HFFc6 (cell line): ENCODE data around the gene ARHGAP24. TPM values are rescaled to one million over a fixed set of nuclear protein-coding genes. Genes with fewer than 3 reads are reported as not detected.

Experiments used
- DNase-seq: peaks from one replicate; pipeline ENCODE4 v3.0.0-alpha.2; 2018
- H3K27ac Mint-ChIP-seq: 2 replicates; pipeline ENCODE4 v1.8.0; 2020; ENCODE audit warnings: mild to moderate bottlenecking, mixed read lengths
- H3K27me3 Mint-ChIP-seq: 2 replicates; pipeline ENCODE4 v1.8.0; 2021; ENCODE audit warnings: mild to moderate bottlenecking, moderate library complexity, mixed read lengths; ENCODE audit not compliant: insufficient read depth
- H3K36me3 Mint-ChIP-seq: 2 replicates; pipeline ENCODE4 v1.8.0; 2021; ENCODE audit warnings: low read depth, mixed read lengths
- H3K4me1 Mint-ChIP-seq: 2 replicates; pipeline ENCODE4 v1.8.0; 2020; ENCODE audit warnings: low read depth, mixed read lengths
- H3K4me3 Mint-ChIP-seq: 2 replicates; pipeline ENCODE4 v1.8.0; 2020; ENCODE audit warnings: mild to moderate bottlenecking, moderate library complexity, mixed read lengths
- H3K9me3 Mint-ChIP-seq: 2 replicates; pipeline ENCODE4 v1.8.0; 2020; ENCODE audit warnings: mild to moderate bottlenecking, mixed read lengths
- CTCF ChIP-seq: fragments of 200-600 bp; sonication (generic); IDR thresholded peaks from 2 replicates; pipeline ENCODE4 v1.5.0; 2021; ENCODE audit warnings: antibody characterized with exemption, mild to moderate bottlenecking
- total RNA-seq, 6 experiments: library from RNA; stranded (reverse); fragmentation: NEBNext Ultra II Directional; extraction: Animal tissue kit (Norgen Biotek cat#: 25700); gene quantifications; 2 replicates in 1 of 6; 3 replicates in 5 of 6; pipeline ENCODE4 v1.2.3, GENCODE V29; 2021

Gene ARHGAP24
- total RNA-seq, 6 experiments from 2014 or later = 13.6 to 28.3 (median 15.2) TPM

- Mint-ChIP-seq H3K4me1 (peaks cover 86% of the 10 kb centered on the region), H3K4me3 (no peak overlapping the region), H3K9me3 (no peaks in the 10 kb centered on the region), H3K27ac (no peak overlapping the region), H3K36me3 (peaks cover 8% of the 10 kb centered on the region; the same call in 1 of the 2 replicates), H3K27me3 (no peaks in the 10 kb centered on the region; the same call in 1 of the 2 replicates)
- DNase-seq = no peak
- TF ChIP-seq CTCF = no peak
Observed at GRCh38 chr4:85966373-85966772, 491.4 kb downstream of the ARHGAP24 start.

- peak overlapping the region; percentile 49 for H3K4me3 Mint-ChIP-seq
Observed at GRCh38 chr4:85967872-85968271, 492.9 kb downstream of the ARHGAP24 start.

GRCh38 chr4:85968945-85969819 is 494.2 kb downstream of the ARHGAP24 start:
- Mint-ChIP-seq H3K4me1 (peaks cover 80% of the 10 kb centered on the region), H3K36me3 (peaks cover 17% of the 10 kb centered on the region; the same call in 1 of the 2 replicates)
- peak; percentile 81 for DNase-seq

More at GRCh38 chr4:85967872-85968271, 492.9 kb downstream of the ARHGAP24 start:
- no peaks in the 10 kb centered on the region; the same call in 1 of the 2 replicates for H3K27me3 Mint-ChIP-seq
- no peak for TF ChIP-seq CTCF
- peak overlapping the region; percentile 67 for H3K27ac Mint-ChIP-seq
- H3K9me3 Mint-ChIP-seq = no peaks in the 10 kb centered on the region
- DNase-seq = peak; percentile 26
- peaks cover 87% of the 10 kb centered on the region for H3K4me1 Mint-ChIP-seq
- peaks cover 15% of the 10 kb centered on the region; the same call in 1 of the 2 replicates for H3K36me3 Mint-ChIP-seq

GRCh38 chr4:85970535-85970934 is 495.6 kb downstream of the ARHGAP24 start:
- no peaks in the 10 kb centered on the region; the same call in 1 of the 2 replicates for H3K27me3 Mint-ChIP-seq
- H3K36me3 Mint-ChIP-seq = peaks cover 16% of the 10 kb centered on the region; the same call in 1 of the 2 replicates
- no peak for TF ChIP-seq CTCF
- no peak for DNase-seq
- H3K27ac Mint-ChIP-seq = no peak overlapping the region
- no peak overlapping the region for H3K4me3 Mint-ChIP-seq
- H3K9me3 Mint-ChIP-seq = no peaks in the 10 kb centered on the region
- peaks cover 68% of the 10 kb centered on the region for H3K4me1 Mint-ChIP-seq

More at GRCh38 chr4:85968945-85969819, 494.2 kb downstream of the ARHGAP24 start:
- Mint-ChIP-seq H3K9me3 (no peaks in the 10 kb centered on the region), H3K27me3 (no peaks in the 10 kb centered on the region; the same call in 1 of the 2 replicates), H3K27ac (0 out of 2 replicates have a peak overlapping the region, but pooled peaks have one; percentile 11), H3K4me3 (peak overlapping the region; percentile 33; the same call in 1 of the 2 replicates)
- TF ChIP-seq CTCF = peak; percentile 87

GRCh38 chr4:85979276-85979675 is 504.3 kb downstream of the ARHGAP24 start:
- TF ChIP-seq CTCF = no peak
- H3K9me3 Mint-ChIP-seq = no peaks in the 10 kb centered on the region
- peaks cover 36% of the 10 kb centered on the region for H3K36me3 Mint-ChIP-seq
- no peak for DNase-seq
- no peaks in the 10 kb centered on the region for H3K27me3 Mint-ChIP-seq
- H3K4me1 Mint-ChIP-seq = peaks cover 6% of the 10 kb centered on the region; the same call in 1 of the 2 replicates
- H3K27ac Mint-ChIP-seq = peak overlapping the region; percentile 12; the same call in 1 of the 2 replicates
- no peak overlapping the region for H3K4me3 Mint-ChIP-seq
